DND-41 (cell line): Measurements from ENCODE around the gene TMA7.

Experiments
- ATAC-seq: fragments of 200-7000 bp; cut with Tn5 transposase; 3 replicates; pipeline ENCODE4 v1.9.1; 2021; ENCODE audit warnings: low read depth; ENCODE audit not compliant: insufficient read depth
- DNase-seq: peaks from one replicate; pipeline ENCODE4 v3.0.0-alpha.2; 2020
- H2AFZ ChIP-seq: 2 replicates; pipeline ENCODE4 v1.6.0; 2012; ENCODE audit warnings: low read depth, low read length
- H3K27ac ChIP-seq: 2 replicates; pipeline ENCODE4 v1.5.1; 2012; ENCODE audit warnings: low read length, inconsistent platforms
- H3K27me3 ChIP-seq: fragments of 200-600 bp; sonication (generic); 2 replicates; pipeline ENCODE4 v1.6.0; 2012; ENCODE audit warnings: low read length, mild to moderate bottlenecking, inconsistent platforms; ENCODE audit not compliant: insufficient read depth, poor library complexity
- H3K36me3 ChIP-seq: 2 replicates; pipeline ENCODE4 v1.5.1; 2012; ENCODE audit warnings: low read length, inconsistent platforms; ENCODE audit not compliant: insufficient read depth
- H3K4me1 ChIP-seq: 2 replicates; pipeline ENCODE4 v1.5.1; 2012; ENCODE audit warnings: mild to moderate bottlenecking, low read length; ENCODE audit not compliant: insufficient read depth
- H3K4me2 ChIP-seq: 2 replicates; pipeline ENCODE4 v1.6.0; 2012; ENCODE audit warnings: mild to moderate bottlenecking, moderate library complexity, low read length, inconsistent platforms; ENCODE audit not compliant: insufficient read depth
- H3K4me3 ChIP-seq, 2 experiments: fragments of 200-600 bp in 1 of 2; shearing (Covaris generic) in 1 of 2; 2 replicates each; pipeline ENCODE4 v1.5.1; 2012 to 2016; ENCODE audit warnings: inconsistent platforms in 2 of 2, low read length in 2 of 2, mild to moderate bottlenecking in 2 of 2, low read depth in 1 of 2, moderate library complexity in 1 of 2
- H3K79me2 ChIP-seq: 2 replicates; pipeline ENCODE4 v1.6.0; 2012; ENCODE audit warnings: low read length, inconsistent platforms; ENCODE audit not compliant: insufficient read depth
- H3K9ac ChIP-seq: 2 replicates; pipeline ENCODE4 v1.6.0; 2012; ENCODE audit warnings: low read depth, mild to moderate bottlenecking, inconsistent platforms, low read length, moderate library complexity
- H3K9me3 ChIP-seq: 2 replicates; pipeline ENCODE4 v1.5.1; 2012; ENCODE audit warnings: low read length, moderate library complexity, mild to moderate bottlenecking, inconsistent platforms; ENCODE audit not compliant: insufficient read depth, severe bottlenecking
- H4K20me1 ChIP-seq: 2 replicates; pipeline ENCODE4 v1.6.0; 2012; ENCODE audit warnings: low read length; ENCODE audit not compliant: insufficient read depth
- EZH2 ChIP-seq: IDR thresholded peaks from 3 replicates; pipeline ENCODE4 v1.6.1; 2012; ENCODE audit warnings: borderline replicate concordance, low read depth, mild to moderate bottlenecking, moderate library complexity, low read length, inconsistent platforms; ENCODE audit not compliant: severe bottlenecking
- TF ChIP-seq, protein P1 (sequence below): IDR thresholded peaks from 2 replicates; pipeline ENCODE4 v1.5.1; 2012; ENCODE audit warnings: borderline replicate concordance, low read length, moderate library complexity, mild to moderate bottlenecking; ENCODE audit not compliant: poor library complexity, severe bottlenecking; ENCODE audit errors: extremely low read depth

TMA7 gene

DNA sequence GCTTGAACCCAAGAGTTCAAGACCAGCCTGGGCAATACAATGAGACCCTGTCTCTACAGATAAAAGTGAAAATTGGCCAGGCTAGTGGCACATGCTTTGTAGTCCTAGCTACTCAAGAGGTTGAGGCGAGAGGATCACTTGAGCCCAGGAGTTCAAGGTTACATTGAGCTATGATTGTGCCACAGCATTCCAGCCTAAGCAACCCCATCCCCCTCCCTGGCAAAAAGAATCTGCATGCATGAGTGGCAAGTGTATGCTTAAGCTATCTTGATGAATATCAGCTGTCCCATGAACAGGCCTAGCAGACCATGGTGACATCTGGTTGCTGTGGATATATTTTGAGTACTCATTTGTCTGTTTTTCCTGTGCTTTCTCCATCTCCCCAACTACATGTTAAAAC, 11.2 kb downstream of the TMA7 start:
- DNase-seq (no peak), ATAC-seq (no peak)
- Histone ChIP-seq H3K9ac (no peak overlapping the region), H2AFZ (no peak overlapping the region), H3K27me3 (no peaks in the 10 kb centered on the region), H3K36me3 (peaks cover 38% of the 10 kb centered on the region), H3K4me2 (no peak overlapping the region), H3K27ac (no peak overlapping the region), H3K9me3 (no peaks in the 10 kb centered on the region), H3K79me2 (peaks cover 22% of the 10 kb centered on the region), H3K4me1 (peaks cover 20% of the 10 kb centered on the region), H3K4me3 (no peak overlapping the region), H4K20me1 (no peaks in the 10 kb centered on the region)
- no peak for TF ChIP-seq EZH2
- TF ChIP-seq, protein P1, sequence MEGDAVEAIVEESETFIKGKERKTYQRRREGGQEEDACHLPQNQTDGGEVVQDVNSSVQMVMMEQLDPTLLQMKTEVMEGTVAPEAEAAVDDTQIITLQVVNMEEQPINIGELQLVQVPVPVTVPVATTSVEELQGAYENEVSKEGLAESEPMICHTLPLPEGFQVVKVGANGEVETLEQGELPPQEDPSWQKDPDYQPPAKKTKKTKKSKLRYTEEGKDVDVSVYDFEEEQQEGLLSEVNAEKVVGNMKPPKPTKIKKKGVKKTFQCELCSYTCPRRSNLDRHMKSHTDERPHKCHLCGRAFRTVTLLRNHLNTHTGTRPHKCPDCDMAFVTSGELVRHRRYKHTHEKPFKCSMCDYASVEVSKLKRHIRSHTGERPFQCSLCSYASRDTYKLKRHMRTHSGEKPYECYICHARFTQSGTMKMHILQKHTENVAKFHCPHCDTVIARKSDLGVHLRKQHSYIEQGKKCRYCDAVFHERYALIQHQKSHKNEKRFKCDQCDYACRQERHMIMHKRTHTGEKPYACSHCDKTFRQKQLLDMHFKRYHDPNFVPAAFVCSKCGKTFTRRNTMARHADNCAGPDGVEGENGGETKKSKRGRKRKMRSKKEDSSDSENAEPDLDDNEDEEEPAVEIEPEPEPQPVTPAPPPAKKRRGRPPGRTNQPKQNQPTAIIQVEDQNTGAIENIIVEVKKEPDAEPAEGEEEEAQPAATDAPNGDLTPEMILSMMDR: no peak

DNA sequence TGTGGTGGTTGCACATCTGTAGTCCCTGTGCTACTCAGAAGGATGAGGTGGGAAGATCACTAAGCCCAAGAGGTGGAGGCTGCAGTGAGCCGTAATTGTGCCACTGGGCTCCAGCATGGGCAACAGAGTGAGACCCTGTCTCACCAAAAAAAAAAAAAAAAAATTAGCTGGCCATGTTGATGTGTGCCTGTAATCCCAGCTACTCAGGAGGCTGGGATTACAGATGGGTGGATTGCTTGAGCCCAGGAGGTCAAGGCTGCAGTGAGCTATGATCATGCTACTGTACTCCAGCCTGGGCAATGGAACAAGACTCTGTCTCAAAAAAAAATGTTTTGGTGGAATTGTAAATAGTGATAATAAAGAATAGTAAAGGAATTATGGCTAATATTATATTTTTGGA, 16.4 kb downstream of the TMA7 start:
- H3K36me3 ChIP-seq: peaks cover 74% of the 10 kb centered on the region
- no peaks in the 10 kb centered on the region for H3K9me3 ChIP-seq
- TF ChIP-seq EZH2: no peak
- TF ChIP-seq, protein P1: no peak
- no peaks in the 10 kb centered on the region for H3K27me3 ChIP-seq
- no peak overlapping the region for H3K4me2 ChIP-seq
- no peaks in the 10 kb centered on the region for H3K79me2 ChIP-seq
- H4K20me1 ChIP-seq: no peaks in the 10 kb centered on the region
- DNase-seq: no peak
- no peak overlapping the region for H3K4me3 ChIP-seq
- ATAC-seq: no peak
- H2AFZ ChIP-seq: no peak overlapping the region
- no peaks in the 10 kb centered on the region for H3K4me1 ChIP-seq
- H3K27ac ChIP-seq: no peak overlapping the region
- no peak overlapping the region for H3K9ac ChIP-seq

DNA sequence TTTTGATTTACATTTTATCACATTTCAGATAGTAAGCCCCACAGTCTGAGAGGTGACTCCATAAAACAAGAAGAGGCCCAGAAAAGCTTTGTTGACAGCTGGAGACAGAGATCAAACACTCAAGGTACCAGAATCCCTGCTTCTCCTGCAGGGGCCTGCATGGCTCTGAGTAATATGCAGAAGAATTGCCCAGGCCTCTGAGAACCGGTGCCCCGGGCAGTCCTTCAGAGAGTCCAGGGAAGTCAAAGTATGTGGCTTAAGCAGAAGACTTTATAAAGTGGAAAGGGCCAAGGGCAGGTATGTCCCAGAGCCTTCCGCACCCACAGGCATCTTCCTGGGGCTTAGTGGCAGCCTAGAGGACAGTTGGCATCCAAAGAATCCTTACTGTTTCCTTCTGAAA, 19.3 kb downstream of the TMA7 start:
- peaks cover 57% of the 10 kb centered on the region for H3K36me3 ChIP-seq

More for the DNA sequence above, 19.3 kb downstream of the TMA7 start:
- Histone ChIP-seq H3K79me2 (no peaks in the 10 kb centered on the region), H3K9ac (no peak overlapping the region), H3K27ac (no peak overlapping the region), H3K4me2 (no peak overlapping the region), H2AFZ (no peak overlapping the region), H3K4me3 (no peak overlapping the region), H3K27me3 (no peaks in the 10 kb centered on the region), H3K9me3 (no peaks in the 10 kb centered on the region), H3K4me1 (no peaks in the 10 kb centered on the region), H4K20me1 (no peaks in the 10 kb centered on the region)
- DNase-seq (no peak), ATAC-seq (no peak)
- TF ChIP-seq, protein P1: no peak
- TF ChIP-seq EZH2: no peak
